Islet of Langerhans (tissue), 1 donor: ENCODE data around the gene TAPBP.
A peak's percentile ranks its signal among the peaks of the same experiment; 100 is the strongest.
"Not testable (repeated sequence)": the region's sequence is repeated elsewhere in the genome, so short reads cannot be mapped to it uniquely, and the experiment has no call there.

Experiments
- FAIRE-seq: peaks from one replicate; lab custom pipeline; 2011; peaks lifted over from hg19 to GRCh38; lab: Jason Lieb, UNC

Gene TAPBP

GRCh38 chr6:33296797-33297405, 17.0 kb downstream of the TAPBP start:
- FAIRE-seq: no peak

GRCh38 chr6:33295621-33296369, 18.1 kb downstream of the TAPBP start:
- FAIRE-seq: no peak

GRCh38 chr6:33294086-33294823, 19.6 kb downstream of the TAPBP start:
- no peak for FAIRE-seq

- no peak for FAIRE-seq
Measured at GRCh38 chr6:33292996-33293682, 20.7 kb downstream of the TAPBP start.

GRCh38 chr6:33290459-33290858, 23.4 kb downstream of the TAPBP start:
- FAIRE-seq: no peak

GRCh38 chr6:33289784-33290315, 24.0 kb downstream of the TAPBP start:
- FAIRE-seq: no peak

GRCh38 chr6:33288921-33289783, 24.7 kb downstream of the TAPBP start, which contains the start of the genes PFDN6 and WDR46:
Gene PFDN6 (plus strand): TSS chr6:33289601. CDS start chr6:33289857, 256 bp downstream.
Gene WDR46 (minus strand): TSS chr6:33289239. CDS start chr6:33289170, 69 bp downstream.
- peak; percentile 76 for FAIRE-seq

GRCh38 chr6:33288141-33288920, 25.5 kb downstream of the TAPBP start:
- FAIRE-seq: no peak

- FAIRE-seq: no peak
Measured at GRCh38 chr6:33286946-33287914, 26.6 kb downstream of the TAPBP start.

- FAIRE-seq: not testable (repeated sequence)
Measured at GRCh38 chr6:33285214-33285613, 28.7 kb downstream of the TAPBP start.

- FAIRE-seq: no peak
Measured at GRCh38 chr6:33280539-33280938, 33.3 kb downstream of the TAPBP start.

GRCh38 chr6:33279971-33280511, 33.8 kb downstream of the TAPBP start:
- no peak for FAIRE-seq

- FAIRE-seq: no peak
Measured at GRCh38 chr6:33279257-33279695, 34.6 kb downstream of the TAPBP start.

GRCh38 chr6:33278810-33279209, 35.1 kb downstream of the TAPBP start:
- no peak for FAIRE-seq

- no peak for FAIRE-seq
Measured at GRCh38 chr6:33278392-33278741, 35.5 kb downstream of the TAPBP start.

- no peak for FAIRE-seq
Measured at GRCh38 chr6:33277663-33278391, 36.1 kb downstream of the TAPBP start.

GRCh38 chr6:33276864-33277662, 36.8 kb downstream of the TAPBP start, which contains the start of gene B3GALT4:
Gene B3GALT4 (plus strand): TSS chr6:33277123. CDS start chr6:33277420, 297 bp downstream.
- no peak for FAIRE-seq
